Central memory CD8-positive, alpha-beta T cell (primary cell): ENCODE results near the gene TKTL1.
"Not testable (repeated sequence)": the region's sequence is repeated elsewhere in the genome, so short reads cannot be mapped to it uniquely, and the experiment has no call there.

ENCODE experiments used
- ATAC-seq: fragments of 150-1000 bp; cut with Tn5 transposase; replicated peaks from 2 replicates; pipeline ENCODE4 v1.10.0; 2022; ENCODE audit warnings: mild to moderate bottlenecking, moderate FRiP score, moderate number of reproducible peaks; ENCODE audit not compliant: poor library complexity, severe bottlenecking; ENCODE audit errors: extremely low read depth
- DNase-seq, 2 donors: peaks; one replicate each; pipeline ENCODE4 v3.0.0; 2021; ENCODE audit warnings: low spot score in 2 of 2
- H3K27ac Mint-ChIP-seq: one replicate; pipeline ENCODE4 v1.8.0; 2022; ENCODE audit warnings: low read depth, mild to moderate bottlenecking, moderate library complexity, mixed read lengths
- H3K27me3 Mint-ChIP-seq: one replicate; pipeline ENCODE4 v1.8.0; 2022; ENCODE audit warnings: mixed read lengths
- H3K36me3 Mint-ChIP-seq: one replicate; pipeline ENCODE4 v1.8.0; 2022; ENCODE audit warnings: mild to moderate bottlenecking, moderate library complexity, mixed read lengths; ENCODE audit not compliant: insufficient read depth
- H3K4me1 Mint-ChIP-seq: one replicate; pipeline ENCODE4 v1.8.0; 2022; ENCODE audit warnings: mixed read lengths
- H3K4me3 Mint-ChIP-seq: one replicate; pipeline ENCODE4 v1.8.0; 2022; ENCODE audit warnings: mild to moderate bottlenecking, moderate library complexity, mixed read lengths
- H3K9me3 Mint-ChIP-seq: one replicate; pipeline ENCODE4 v1.8.0; 2022; ENCODE audit warnings: mixed read lengths

Gene TKTL1

GRCh38 chrX:154333837-154334271, 38.3 kb downstream of the TKTL1 start:
- Mint-ChIP-seq H3K4me3 (peak overlapping the region; percentile 17), H3K36me3 (peaks cover 3% of the 10 kb centered on the region), H3K9me3 (no peaks in the 10 kb centered on the region), H3K27me3 (no peaks in the 10 kb centered on the region), H3K4me1 (peaks cover 10% of the 10 kb centered on the region), H3K27ac (no peak overlapping the region)
- DNase-seq (no peak), ATAC-seq (no peak)

- Mint-ChIP-seq H3K36me3 (peaks cover 3% of the 10 kb centered on the region), H3K27me3 (no peaks in the 10 kb centered on the region), H3K4me1 (peaks cover 10% of the 10 kb centered on the region), H3K4me3 (no peak overlapping the region), H3K9me3 (no peaks in the 10 kb centered on the region), H3K27ac (no peak overlapping the region)
- no peak for ATAC-seq
- no peak for DNase-seq
Observed at GRCh38 chrX:154334496-154334895, 38.9 kb downstream of the TKTL1 start.

GRCh38 chrX:154341399-154342298, 46.1 kb downstream of the TKTL1 start:
- H3K4me1 Mint-ChIP-seq, H3K27me3 Mint-ChIP-seq, H3K9me3 Mint-ChIP-seq, H3K36me3 Mint-ChIP-seq, H3K4me3 Mint-ChIP-seq, DNase-seq, H3K27ac Mint-ChIP-seq: not testable (repeated sequence)
- peak; percentile 59 for ATAC-seq

- not testable (repeated sequence) for H3K4me3 Mint-ChIP-seq
Observed at GRCh38 chrX:154343063-154343462, 47.5 kb downstream of the TKTL1 start.

GRCh38 chrX:154343620-154344019, 48.0 kb downstream of the TKTL1 start:
- H3K9me3 Mint-ChIP-seq: not testable (repeated sequence)

More at GRCh38 chrX:154343063-154343462, 47.5 kb downstream of the TKTL1 start:
- H3K36me3 Mint-ChIP-seq, H3K27me3 Mint-ChIP-seq, H3K9me3 Mint-ChIP-seq, DNase-seq, H3K4me1 Mint-ChIP-seq, H3K27ac Mint-ChIP-seq: not testable (repeated sequence)
- peak; percentile 20 for ATAC-seq

DNA sequence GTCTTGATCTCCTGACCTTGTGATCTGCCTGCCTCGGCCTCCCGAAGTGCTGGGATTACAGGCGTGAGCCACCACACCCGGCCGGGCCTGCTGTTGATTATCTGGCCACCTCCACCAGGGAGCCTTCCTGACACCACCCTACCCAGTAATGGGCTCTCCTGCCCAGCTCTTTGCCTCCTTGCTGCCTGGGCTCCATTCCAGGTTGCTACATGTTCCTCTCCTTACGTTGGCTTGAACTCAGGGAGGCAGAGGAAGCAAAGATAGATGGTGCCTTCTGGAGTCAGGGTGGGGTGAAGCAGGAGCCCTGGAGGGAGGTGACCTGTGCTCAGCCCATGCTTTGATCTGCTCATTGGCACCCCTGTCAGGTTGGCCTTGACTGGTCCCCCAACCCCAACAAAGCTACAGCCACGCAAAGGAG, 52.5 kb downstream of the TKTL1 start:
- Mint-ChIP-seq H3K36me3 (peaks cover 54% of the 10 kb centered on the region), H3K27me3 (no peaks in the 10 kb centered on the region), H3K4me3 (peak overlapping the region; percentile 42), H3K27ac (peak overlapping the region; percentile 99), H3K9me3 (no peaks in the 10 kb centered on the region), H3K4me1 (peaks cover 25% of the 10 kb centered on the region)
- DNase-seq (peak in 1 of 2 donors; percentile 9), ATAC-seq (no peak)

More at GRCh38 chrX:154343620-154344019, 48.0 kb downstream of the TKTL1 start:
- ATAC-seq: peak; percentile 33
- not testable (repeated sequence) for DNase-seq, H3K27ac Mint-ChIP-seq, H3K27me3 Mint-ChIP-seq, H3K4me3 Mint-ChIP-seq
- peaks cover 13% of the 10 kb centered on the region for H3K4me1 Mint-ChIP-seq
- H3K36me3 Mint-ChIP-seq: peaks cover 13% of the 10 kb centered on the region

GRCh38 chrX:154348646-154349358, 53.2 kb downstream of the TKTL1 start:
- H3K4me3 Mint-ChIP-seq: peak overlapping the region; percentile 20
- peaks cover 61% of the 10 kb centered on the region for H3K36me3 Mint-ChIP-seq
- peak overlapping the region; percentile 99 for H3K27ac Mint-ChIP-seq
- ATAC-seq: no peak
- H3K4me1 Mint-ChIP-seq: peaks cover 25% of the 10 kb centered on the region
- peak in 1 of 2 donors; percentile 10 for DNase-seq
- no peaks in the 10 kb centered on the region for H3K27me3 Mint-ChIP-seq
- no peaks in the 10 kb centered on the region for H3K9me3 Mint-ChIP-seq

GRCh38 chrX:154349359-154349935, 53.9 kb downstream of the TKTL1 start:
- H3K27me3 Mint-ChIP-seq: no peaks in the 10 kb centered on the region
- peak overlapping the region; percentile 20 for H3K4me3 Mint-ChIP-seq
- ATAC-seq (no peak), DNase-seq (peak in 1 of 2 donors; percentile 9)
- peaks cover 25% of the 10 kb centered on the region for H3K4me1 Mint-ChIP-seq
- H3K36me3 Mint-ChIP-seq: peaks cover 68% of the 10 kb centered on the region
- no peaks in the 10 kb centered on the region for H3K9me3 Mint-ChIP-seq
- H3K27ac Mint-ChIP-seq: peak overlapping the region; percentile 61

DNA sequence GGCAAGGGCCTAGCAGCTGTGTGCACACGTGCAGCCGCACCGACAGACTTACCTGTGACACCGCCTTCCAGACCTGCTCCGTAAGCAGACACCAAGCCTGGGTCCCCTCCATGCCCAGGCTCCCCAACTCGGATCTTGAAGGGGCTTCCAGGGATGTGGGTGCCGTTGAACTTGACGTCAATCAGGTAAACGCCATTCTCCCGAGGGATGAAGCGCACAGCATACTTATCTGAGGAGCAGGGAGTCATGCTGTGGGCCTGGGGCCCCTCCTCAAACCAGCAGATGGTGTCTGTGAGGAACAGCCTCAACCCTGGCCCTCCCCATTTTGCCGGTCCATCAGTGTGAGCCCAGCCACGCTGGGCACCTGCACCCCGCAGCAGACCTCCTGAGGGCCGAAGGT, 54.4 kb downstream of the TKTL1 start:
- peak overlapping the region; percentile 88 for H3K27ac Mint-ChIP-seq
- H3K27me3 Mint-ChIP-seq: no peaks in the 10 kb centered on the region
- H3K9me3 Mint-ChIP-seq: no peaks in the 10 kb centered on the region
- peaks cover 71% of the 10 kb centered on the region for H3K36me3 Mint-ChIP-seq
- peak overlapping the region; percentile 20 for H3K4me3 Mint-ChIP-seq
- peaks cover 25% of the 10 kb centered on the region for H3K4me1 Mint-ChIP-seq
- no peak for ATAC-seq
- DNase-seq: no peak

DNA sequence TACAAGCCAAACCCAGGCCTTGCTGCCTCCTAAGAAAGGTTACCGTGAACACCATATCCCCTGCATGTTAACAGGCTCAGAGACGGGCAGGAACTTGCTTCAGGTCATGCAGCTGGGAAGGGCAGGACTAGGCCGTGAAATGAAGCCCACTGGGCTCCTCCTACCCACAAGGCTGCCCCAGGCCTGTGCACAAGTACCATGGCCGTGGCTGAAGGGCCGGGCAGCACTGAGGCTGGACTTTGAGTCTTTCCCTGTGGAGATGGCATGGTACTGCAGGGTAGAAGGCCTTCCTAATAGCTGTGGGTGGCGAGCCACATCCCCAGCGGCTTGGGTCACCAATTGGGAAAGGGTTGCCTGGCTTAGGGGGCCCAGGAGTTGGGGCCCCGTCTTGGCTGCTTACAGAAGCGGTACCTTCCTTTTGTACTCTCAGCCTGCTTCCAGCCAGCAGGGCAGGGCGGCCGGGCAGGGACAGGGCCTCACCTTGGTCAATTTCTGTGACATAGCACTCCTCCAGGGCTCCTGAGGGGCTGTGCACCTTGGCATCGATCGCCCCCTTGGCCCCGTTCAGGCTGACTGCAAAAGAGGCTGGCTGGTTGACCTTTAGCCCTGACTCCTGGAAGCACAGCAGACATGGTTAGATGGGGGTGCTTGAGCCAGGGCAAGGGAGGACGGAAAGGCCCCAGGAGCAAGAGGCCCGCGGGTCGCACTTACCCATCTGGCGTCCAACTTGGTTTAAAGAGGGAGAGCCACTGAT, 55.0 kb downstream of the TKTL1 start:
- peaks cover 75% of the 10 kb centered on the region for H3K36me3 Mint-ChIP-seq
- no peaks in the 10 kb centered on the region for H3K9me3 Mint-ChIP-seq
- no peaks in the 10 kb centered on the region for H3K27me3 Mint-ChIP-seq
- no peak for ATAC-seq
- no peak for DNase-seq
- H3K4me3 Mint-ChIP-seq: peak overlapping the region; percentile 65
- peak overlapping the region; percentile 88 for H3K27ac Mint-ChIP-seq
- H3K4me1 Mint-ChIP-seq: peaks cover 25% of the 10 kb centered on the region

DNA sequence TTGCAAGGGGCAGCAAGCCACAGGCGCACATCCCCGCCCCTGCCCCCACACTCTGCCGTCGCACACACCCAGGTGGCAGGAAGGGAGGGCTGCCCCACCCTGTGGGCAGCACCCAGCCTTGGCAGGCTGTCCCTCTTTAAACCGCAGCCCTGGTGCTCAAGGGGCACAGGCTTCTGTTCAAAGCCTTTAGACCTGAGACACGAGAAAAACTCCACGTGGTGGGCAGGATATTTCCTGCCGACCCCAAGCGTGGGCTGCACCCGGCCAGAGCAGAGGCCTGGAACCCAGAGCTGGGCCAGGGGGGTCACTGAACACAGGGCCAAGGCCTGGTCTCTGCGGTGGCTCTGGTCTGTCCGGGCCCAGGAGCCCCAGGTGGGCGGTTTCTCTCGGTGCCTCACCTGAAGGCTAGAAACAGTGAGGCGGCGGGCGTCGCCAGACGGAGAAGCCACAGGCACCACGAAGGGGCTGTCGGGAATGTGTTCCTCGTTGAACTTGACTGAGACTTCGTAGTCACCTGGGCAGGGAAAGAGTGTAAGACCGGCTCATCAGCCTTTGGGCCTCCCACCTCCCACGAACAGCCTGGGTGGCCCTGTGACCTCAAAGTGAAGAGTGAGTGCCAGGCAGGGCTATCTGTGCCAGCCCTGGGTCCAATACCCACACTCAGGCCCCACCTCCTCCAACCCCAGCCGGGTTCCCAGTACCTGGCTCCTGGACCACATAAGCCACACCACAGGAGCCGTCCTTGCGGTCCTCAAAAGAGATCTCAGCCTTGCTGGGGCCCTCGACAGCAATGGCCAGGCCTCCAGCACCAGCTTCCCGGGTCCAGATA, 55.8 kb downstream of the TKTL1 start:
- DNase-seq (peak in 1 of 2 donors; percentile 51), ATAC-seq (peak; percentile 36)
- Mint-ChIP-seq H3K9me3 (no peaks in the 10 kb centered on the region), H3K27ac (peak overlapping the region; percentile 88), H3K36me3 (peaks cover 81% of the 10 kb centered on the region), H3K4me3 (peak overlapping the region; percentile 65), H3K27me3 (no peaks in the 10 kb centered on the region), H3K4me1 (peaks cover 30% of the 10 kb centered on the region)
